K562 (cell line): ENCODE measurements around the gene ZNF624. TPM values are rescaled to one million over a fixed set of nuclear protein-coding genes. Genes with fewer than 3 reads are reported as not detected.

ENCODE experiments used
- ATAC-seq: fragments of 200-7000 bp; cut with Tn5 transposase; 3 replicates; pipeline ENCODE4 v1.9.1; 2020; ENCODE audit warnings: moderate library complexity
- BruUV-seq: library from RNA; stranded (reverse); fragments of 400-500 nt; replicated peaks from 2 replicates; lab custom pipeline; 2021; lab: Mats Ljungman, UMichigan
- CTCF ChIA-PET: fragments of 300-600 bp; formaldehyde crosslinking; extraction: SDS; loops from one replicate; lab custom pipeline; 2021; ENCODE audit warnings: low intra/inter-chr PET ratio; lab: Yijun Ruan, JAX
- POLR2A ChIA-PET: fragments of 300-600, 350-650 bp; sonication (Branson Sonifier 250); formaldehyde crosslinking; extraction: SDS; loops from one replicate; lab custom pipeline; 2021; ENCODE audit warnings: antibody characterized with exemption, inconsistent platforms; lab: Yijun Ruan, JAX
- DNase-seq, 4 experiments: peaks; one replicate each; pipeline versions ENCODE4 v3.0.0 to v3.0.0-alpha.2; 2011 to 2018; ENCODE audit warnings: low spot score in 3 of 4, mixed read lengths in 3 of 4; ENCODE audit errors: extremely low read depth in 1 of 4
- FAIRE-seq: peaks from 2 replicates; lab custom pipeline; 2011; peaks lifted over from hg19 to GRCh38; lab: Jason Lieb, UNC
- H2AFZ ChIP-seq: 2 replicates; pipeline ENCODE4 v1.6.0; 2011; ENCODE audit warnings: low read depth, low read length, control low read depth, inconsistent platforms
- H3K27ac ChIP-seq: fragments of 200-600 bp; 3 replicates; pipeline ENCODE4 v1.8.0; 2011; ENCODE audit warnings: low read depth, mild to moderate bottlenecking, control low read depth, inconsistent platforms, low read length, moderate library complexity, mixed read lengths; ENCODE audit errors: extremely low read depth
- H3K27me3 ChIP-seq, 2 experiments: fragments of 300-600 bp in 1 of 2; 2 replicates in 1 of 2; 3 replicates in 1 of 2; pipeline versions ENCODE4 v1.6.0 to v1.8.0; 2011; ENCODE audit warnings: inconsistent platforms in 2 of 2, low read length in 2 of 2, mild to moderate bottlenecking in 1 of 2, mixed read lengths in 1 of 2, moderate library complexity in 1 of 2; ENCODE audit not compliant: control insufficient read depth in 2 of 2, insufficient read depth in 2 of 2
- H3K36me3 ChIP-seq: fragments of 300-600 bp; 3 replicates; pipeline ENCODE4 v1.8.0; 2011; ENCODE audit warnings: mild to moderate bottlenecking, low read length, inconsistent platforms; ENCODE audit not compliant: control insufficient read depth, insufficient read depth
- H3K4me1 ChIP-seq, 2 experiments: fragments of 200-600 bp in 1 of 2; replicated peaks in 1 of 2; 2 replicates in 1 of 2; 3 replicates in 1 of 2; pipeline versions ENCODE4 v1.5.1 to v1.8.0; 2011; ENCODE audit warnings: inconsistent platforms in 2 of 2, low read length in 2 of 2, mild to moderate bottlenecking in 1 of 2, mixed read lengths in 1 of 2, moderate library complexity in 1 of 2; ENCODE audit not compliant: control insufficient read depth in 2 of 2, insufficient read depth in 2 of 2
- H3K4me2 ChIP-seq: 2 replicates; pipeline ENCODE4 v1.6.1; 2011; ENCODE audit warnings: low read length, control low read depth, inconsistent platforms, mixed read lengths; ENCODE audit not compliant: insufficient read depth
- H3K4me3 ChIP-seq: fragments of 200-600 bp; sonication (generic), shearing (Covaris generic); 2 replicates; pipeline ENCODE4 v1.5.1; 2016; ENCODE audit warnings: control low read depth, inconsistent platforms
- H3K79me2 ChIP-seq: fragments of 200-600 bp; 3 replicates; pipeline ENCODE4 v1.8.0; 2011; ENCODE audit warnings: low read length, inconsistent platforms; ENCODE audit not compliant: control insufficient read depth, insufficient read depth
- H3K9ac ChIP-seq, 2 experiments: 2 replicates each; pipeline versions ENCODE4 v1.6.0 to v1.6.1; 2011; ENCODE audit warnings: low read depth in 2 of 2, low read length in 2 of 2, control low read depth in 1 of 2, inconsistent platforms in 1 of 2, mild to moderate bottlenecking in 1 of 2, mixed read lengths in 1 of 2; ENCODE audit not compliant: insufficient read depth in 1 of 2
- H3K9me1 ChIP-seq: one replicate; pipeline ENCODE4 v1.6.0; 2011; ENCODE audit warnings: inconsistent platforms, mild to moderate bottlenecking, low read length, moderate library complexity; ENCODE audit not compliant: control insufficient read depth, insufficient read depth
- H3K9me3 ChIP-seq: replicated peaks from 2 replicates; pipeline ENCODE4 v1.5.1; 2011; ENCODE audit warnings: low read depth, low read length, inconsistent platforms; ENCODE audit not compliant: control insufficient read depth, insufficient read depth
- H4K20me1 ChIP-seq: replicated peaks from 2 replicates; pipeline ENCODE4 v1.6.1; 2011; ENCODE audit warnings: low read length, inconsistent platforms, mixed read lengths; ENCODE audit not compliant: control insufficient read depth, insufficient read depth
- ADNP ChIP-seq: fragments of 200-800 bp; sonication (Bioruptor generic); IDR thresholded peaks from 2 replicates; pipeline ENCODE4 v1.6.1; 2016; ENCODE audit warnings: missing genetic modification characterization, missing compliant biosample characterization
- CEBPZ ChIP-seq: fragments of 150-350 bp; IDR thresholded peaks from 2 replicates; pipeline ENCODE4 v1.6.1; 2014; ENCODE audit warnings: low read depth, mild to moderate bottlenecking, low read length, borderline replicate concordance
- HDAC3 ChIP-seq: fragments of 450-650 bp; IDR thresholded peaks from 2 replicates; pipeline ENCODE4 v1.6.1; 2018; ENCODE audit warnings: borderline replicate concordance, mild to moderate bottlenecking, moderate library complexity; ENCODE audit not compliant: partially characterized antibody
- HINFP ChIP-seq: fragments of 450-650 bp; conservative IDR thresholded peaks from 2 replicates; pipeline ENCODE4 v1.6.1; 2016; ENCODE audit warnings: missing genetic modification characterization, low read depth, mild to moderate bottlenecking, control low read depth, missing compliant biosample characterization
- HNRNPLL ChIP-seq: fragments of 200-400 bp; formaldehyde crosslinking; IDR thresholded peaks from 2 replicates; pipeline ENCODE4 v1.6.1; 2017; ENCODE audit warnings: low read length, low read depth, mild to moderate bottlenecking; ENCODE audit not compliant: poor library complexity, severe bottlenecking
- KLF1 ChIP-seq: fragments of 450-650 bp; IDR thresholded peaks from 2 replicates; pipeline ENCODE4 v1.6.1; 2016; ENCODE audit warnings: missing genetic modification characterization, missing compliant biosample characterization
- KLF13 ChIP-seq: fragments of 450-650 bp; IDR thresholded peaks from 2 replicates; pipeline ENCODE4 v1.6.1; 2016; ENCODE audit warnings: missing genetic modification characterization, low read depth, mild to moderate bottlenecking, missing compliant biosample characterization, moderate library complexity, borderline replicate concordance
- MCM3 ChIP-seq: fragments of 450-650 bp; IDR thresholded peaks from 2 replicates; pipeline ENCODE4 v1.6.1; 2016
- SRSF7 ChIP-seq: fragments of 200-400 bp; formaldehyde crosslinking; optimal IDR thresholded peaks from 2 replicates; pipeline ENCODE3; 2017; ENCODE audit warnings: mild to moderate bottlenecking, low read depth, low read length
- ZKSCAN3 ChIP-seq: fragments of 250-450 bp; sonication (Bioruptor Pico); IDR thresholded peaks from 2 replicates; pipeline ENCODE4 v1.4.0; 2020
- ZNF274 ChIP-seq: IDR thresholded peaks from 2 replicates; pipeline ENCODE4 v1.6.1; 2011; ENCODE audit warnings: low read depth, mild to moderate bottlenecking, low read length, moderate library complexity, borderline replicate concordance
- WGBS: fragments of 100-300 bp; shearing (Covaris generic); methylation state at CpG from one replicate; pipeline ENCODE4 v1.1.6; 2016; ENCODE audit warnings: low coverage, mixed read lengths; ENCODE audit not compliant: insufficient coverage; ENCODE audit errors: missing lambda C conversion rate; 5-methylcytosine and 5-hydroxymethylcytosine counted together
- in situ Hi-C: fragments of 300-500 bp; cut with MboI; formaldehyde crosslinking; loops from 4 replicates; pipeline ENCODE4 v1.15.0; 2018; ENCODE audit warnings: inconsistent platforms, mixed read lengths
- intact Hi-C: fragments of 100-400 bp; cut with micrococcal nuclease; formaldehyde crosslinking; loops from 2 replicates; pipeline ENCODE4 v1.14.2; 2022
- polyA plus RNA-seq, 8 experiments: library from polyadenylated mRNA; depleted of rRNA in 4 of 8; stranded (reverse) in 5 of 8; unstranded in 3 of 8; fragments of >200 nt; fragmentation: Nextera tagmentation in 2 of 8; fragmentation: Illumina TruSeq in 1 of 8; extraction: Ambion mirVana in 2 of 8; extraction: Trizol in 1 of 8; gene quantifications; 2 replicates each; pipeline versions ENCODE4 v1.2.1 to v1.2.3, GENCODE V29; 2011 to 2014; ENCODE audit warnings: inconsistent platforms in 1 of 8, missing spikeins in 1 of 8
- total RNA-seq, 7 experiments: library from RNA; depleted of rRNA in 6 of 7; stranded (reverse); fragments of >200 nt in 6 of 7; fragmentation: Illumina TruSeq in 2 of 7; extraction: Trizol in 2 of 7; gene quantifications; 2 replicates each; pipeline versions ENCODE4 v1.2.1 to v1.2.3, GENCODE V29; 2011 to 2021; ENCODE audit warnings: low replicate concordance in 1 of 7

Gene ZNF624
- total and polyA plus RNA-seq, 9 of the 15 experiments (the other 6 are each of a cell fraction or from before 2014, with no cell fraction given) = 0.34 to 2.1 (median 1.1) TPM

- ATAC-seq (no peak), DNase-seq (no peak), FAIRE-seq (no peak)
- H3K27ac ChIP-seq = no peak overlapping the region
- H3K4me1 ChIP-seq = no peaks in the 10 kb centered on the region
- 38% methylated on average over 20 of the region's 53 CpGs for WGBS
- no peak overlapping the region for H3K4me2 ChIP-seq
- no peaks in the 10 kb centered on the region for H3K9me1 ChIP-seq
- no peaks in the 10 kb centered on the region for H3K36me3 ChIP-seq
- peaks cover 3% of the 10 kb centered on the region for H3K9me3 ChIP-seq
- H3K9ac ChIP-seq = no peak overlapping the region
- in situ Hi-C loops = no loop called here
- ChIA-PET POLR2A (no interaction called here), CTCF (interaction anchor here (0.6 kb wide), 1 partner anchor 843 kb away, joined by 3 read pairs; no protein-coding TSS in a partner anchor)
- H4K20me1 ChIP-seq = no peaks in the 10 kb centered on the region
- TF ChIP-seq ZKSCAN3 (CRISPR knock-in tag) = no peak
- no peak for TF ChIP-seq SRSF7
- no peaks in the 10 kb centered on the region for H3K27me3 ChIP-seq
- H3K4me3 ChIP-seq = no peak overlapping the region
- no TSS peak for BruUV-seq
- no peaks in the 10 kb centered on the region for H3K79me2 ChIP-seq
- intact Hi-C loops = no loop called here
- no peak overlapping the region for H2AFZ ChIP-seq
These were observed 36.1 kb downstream of the ZNF624 start for GRCh38 chr17:16617481-16618060.

DNA sequence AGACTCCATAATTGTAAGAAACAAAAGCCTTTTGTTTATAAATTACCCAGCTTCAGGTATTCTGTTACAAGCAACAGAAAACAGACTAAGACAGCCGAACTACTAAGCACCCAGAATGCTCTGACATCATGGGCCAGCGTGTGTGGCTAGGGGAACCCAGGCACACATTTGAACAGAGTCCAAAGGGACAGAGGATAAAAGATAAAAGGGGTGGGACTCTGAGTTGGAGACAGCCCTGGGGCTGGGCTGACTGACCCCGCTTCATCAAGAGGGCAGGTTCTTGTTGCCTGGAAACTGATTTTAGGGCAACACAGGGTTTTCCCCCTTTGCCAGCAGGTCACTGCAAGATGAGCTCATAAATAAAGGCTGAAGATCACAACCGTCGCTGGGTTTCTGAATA is 54.1 kb downstream of the ZNF624 start:
- ATAC-seq (no peak), FAIRE-seq (no peak), DNase-seq (no peak)
- H2AFZ ChIP-seq = no peak overlapping the region
- in situ Hi-C loops = loop anchor here (25.0 kb wide), 1 partner anchor 1838 kb away; no protein-coding TSS in a partner anchor
- H3K36me3 ChIP-seq = no peaks in the 10 kb centered on the region
- intact Hi-C loops = no loop called here
- no peaks in the 10 kb centered on the region for H3K4me1 ChIP-seq
- peaks cover 0 to 13% of the 10 kb centered on the region in 2 experiments; a peak in 2 of 5 replicates for H3K27me3 ChIP-seq
- ChIA-PET POLR2A (no interaction called here), CTCF (no interaction called here)
- no peak overlapping the region for H3K4me3 ChIP-seq
- H3K9ac ChIP-seq = no peak overlapping the region
- H3K9me1 ChIP-seq = no peaks in the 10 kb centered on the region
- H3K9me3 ChIP-seq = no peaks in the 10 kb centered on the region
- no peaks in the 10 kb centered on the region for H4K20me1 ChIP-seq
- WGBS = 1% methylated on average over 5 of the region's 5 CpGs
- no peak overlapping the region for H3K4me2 ChIP-seq
- H3K79me2 ChIP-seq = no peaks in the 10 kb centered on the region
- no TSS peak for BruUV-seq
- no peak overlapping the region for H3K27ac ChIP-seq
- TF ChIP-seq CEBPZ = no peak
- no peak for TF ChIP-seq HINFP (tag)
- TF ChIP-seq ADNP (tag) = no peak
- no peak for TF ChIP-seq HDAC3
- TF ChIP-seq KLF1 (tag) = no peak
- TF ChIP-seq KLF13 (tag) = no peak
- TF ChIP-seq ZNF274 = no peak
- no peak for TF ChIP-seq MCM3
- no peak for TF ChIP-seq HNRNPLL
